ENCODE results near the gene CEACAM5. TPM values are rescaled to one million over a fixed set of nuclear protein-coding genes. Genes with fewer than 3 reads are reported as not detected.

Gene CEACAM5
- total and polyA plus RNA-seq, 12 donors = 0.03 TPM; not detected in 11

- no peaks in the 10 kb centered on the region for H3K4me1 ChIP-seq
- H3K4me3 ChIP-seq = no peak overlapping the region
- H3K36me3 ChIP-seq = no peaks in the 10 kb centered on the region
- no peak overlapping the region for H3K27ac ChIP-seq
- ATAC-seq = no peak
- DNase-seq = no peak
- H3K27me3 ChIP-seq = peaks cover 0 to 51% (median 26%) of the 10 kb centered on the region in 7 donors
- intact Hi-C loops (cut with DNase I) = no loop called here
- no peak for TF ChIP-seq CTCF (IDR thresholded peaks at IDR 0.05)
- H3K9me3 ChIP-seq = peaks cover 0 to 26% (median 10%) of the 10 kb centered on the region in 11 donors
- 58 to 62% methylated on average over 4 of the region's 4 CpGs for WGBS, 2 donors
Observed at GRCh38 chr19:41688687-41689086, 19.7 kb upstream of the CEACAM5 start.

DNA sequence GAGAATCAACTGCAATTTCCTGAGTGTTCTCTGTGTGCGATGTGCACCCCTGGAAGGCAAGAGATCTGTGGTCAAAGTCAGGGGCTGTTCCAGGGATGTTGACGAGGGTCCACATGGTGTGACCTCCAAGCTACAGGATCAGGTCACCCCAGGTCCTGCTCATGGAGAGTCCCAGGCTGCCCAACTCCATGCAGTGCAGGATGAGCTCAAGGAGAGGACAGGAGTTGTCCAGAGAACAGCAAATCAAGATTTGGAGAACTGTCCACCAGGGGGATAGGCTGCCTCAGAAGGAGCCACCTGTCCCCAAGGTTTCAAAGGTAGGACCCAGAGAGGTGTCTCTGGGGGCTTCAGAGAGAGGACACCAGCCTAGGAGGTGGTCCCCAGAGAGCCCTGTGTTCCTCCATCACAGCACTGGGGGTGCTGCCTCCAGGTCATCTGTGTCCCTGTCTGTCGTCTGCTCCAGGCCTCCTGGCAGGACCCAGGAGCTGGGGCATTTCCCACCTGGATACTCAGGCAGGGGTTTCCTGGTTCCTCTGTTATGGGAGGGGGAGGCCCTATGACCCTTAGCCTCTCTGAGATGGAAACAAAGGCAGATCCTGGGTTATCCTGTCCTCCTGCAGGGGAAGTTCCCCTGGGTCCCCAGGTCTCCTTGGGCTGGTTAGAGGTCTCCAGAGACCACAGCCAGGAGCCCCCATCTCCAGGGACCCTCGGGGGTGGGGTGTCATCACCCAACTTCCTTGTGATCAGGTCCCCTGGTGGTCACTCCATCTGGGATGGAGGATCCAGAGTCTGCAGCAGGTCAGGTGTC lies 18.2 kb upstream of the CEACAM5 start:
- WGBS, 2 donors = 59 to 67% methylated on average over 4 of the region's 4 CpGs
- no peak for TF ChIP-seq CTCF (IDR thresholded peaks at IDR 0.05)
- ATAC-seq = no peak
- Histone ChIP-seq H3K4me3 (no peak overlapping the region), H3K27ac (no peak overlapping the region), H3K36me3 (no peaks in the 10 kb centered on the region), H3K4me1 (no peaks in the 10 kb centered on the region), H3K27me3 (peaks cover 0 to 53% (median 26%) of the 10 kb centered on the region in 7 donors), H3K9me3 (peaks cover 0 to 32% (median 10%) of the 10 kb centered on the region in 11 donors)
- DNase-seq = no peak
- intact Hi-C loops (cut with DNase I) = no loop called here

- H3K9me3 ChIP-seq = peaks cover 0 to 32% (median 10%) of the 10 kb centered on the region in 11 donors
- H3K36me3 ChIP-seq = no peaks in the 10 kb centered on the region
- no peak for DNase-seq
- intact Hi-C loops (cut with DNase I) = no loop called here
- 77 to 81% methylated on average over 3 of the region's 3 CpGs for WGBS, 2 donors
- TF ChIP-seq CTCF (IDR thresholded peaks at IDR 0.05) = no peak
- no peak overlapping the region for H3K27ac ChIP-seq
- no peak overlapping the region for H3K4me3 ChIP-seq
- ATAC-seq = no peak
- peaks cover 0 to 53% (median 26%) of the 10 kb centered on the region in 7 donors for H3K27me3 ChIP-seq
- no peaks in the 10 kb centered on the region for H3K4me1 ChIP-seq
Observed at GRCh38 chr19:41690801-41691065, 17.7 kb upstream of the CEACAM5 start.

GRCh38 chr19:41691268-41691970 lies 17.0 kb upstream of the CEACAM5 start:
- DNase-seq = no peak
- peak in 5 of 9 donors; percentile 22 to 60 (median 38) for TF ChIP-seq CTCF (IDR thresholded peaks at IDR 0.05)
- Histone ChIP-seq H3K27me3 (peaks cover 0 to 55% (median 32%) of the 10 kb centered on the region in 7 donors), H3K27ac (no peak overlapping the region), H3K36me3 (no peaks in the 10 kb centered on the region), H3K4me1 (no peaks in the 10 kb centered on the region), H3K9me3 (peaks cover 0 to 32% (median 10%) of the 10 kb centered on the region in 11 donors), H3K4me3 (no peak overlapping the region)
- ATAC-seq = no peak
- intact Hi-C loops (cut with DNase I) = no loop called here
- 27 to 28% methylated on average over 20 of the region's 20 CpGs for WGBS, 2 donors
